ENCODE measurements around the gene NR3C1.

DNA sequence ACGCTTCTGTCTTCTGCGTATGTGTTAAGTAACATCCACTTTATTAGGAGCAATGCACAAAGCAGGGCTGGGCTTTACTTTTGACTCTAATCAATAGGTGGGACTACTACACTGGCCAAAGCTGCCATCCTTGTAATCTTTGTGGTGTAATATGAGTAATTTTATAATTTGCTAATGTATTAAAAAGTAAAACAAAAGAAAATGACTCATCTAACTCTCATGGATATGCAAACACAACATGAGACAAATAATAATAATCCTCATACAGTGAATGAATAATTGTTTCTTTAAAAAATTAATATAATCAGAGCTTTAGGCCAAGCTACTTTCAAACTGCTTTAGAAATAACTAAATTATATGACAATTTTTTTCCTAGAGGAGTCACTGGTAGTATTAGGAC is 90.7 kb downstream of the NR3C1 start:
- no peak for TF ChIP-seq EZH2 (IDR thresholded peaks at IDR 0.05; ENCODE audit: low read length)
- TF ChIP-seq, protein P1, sequence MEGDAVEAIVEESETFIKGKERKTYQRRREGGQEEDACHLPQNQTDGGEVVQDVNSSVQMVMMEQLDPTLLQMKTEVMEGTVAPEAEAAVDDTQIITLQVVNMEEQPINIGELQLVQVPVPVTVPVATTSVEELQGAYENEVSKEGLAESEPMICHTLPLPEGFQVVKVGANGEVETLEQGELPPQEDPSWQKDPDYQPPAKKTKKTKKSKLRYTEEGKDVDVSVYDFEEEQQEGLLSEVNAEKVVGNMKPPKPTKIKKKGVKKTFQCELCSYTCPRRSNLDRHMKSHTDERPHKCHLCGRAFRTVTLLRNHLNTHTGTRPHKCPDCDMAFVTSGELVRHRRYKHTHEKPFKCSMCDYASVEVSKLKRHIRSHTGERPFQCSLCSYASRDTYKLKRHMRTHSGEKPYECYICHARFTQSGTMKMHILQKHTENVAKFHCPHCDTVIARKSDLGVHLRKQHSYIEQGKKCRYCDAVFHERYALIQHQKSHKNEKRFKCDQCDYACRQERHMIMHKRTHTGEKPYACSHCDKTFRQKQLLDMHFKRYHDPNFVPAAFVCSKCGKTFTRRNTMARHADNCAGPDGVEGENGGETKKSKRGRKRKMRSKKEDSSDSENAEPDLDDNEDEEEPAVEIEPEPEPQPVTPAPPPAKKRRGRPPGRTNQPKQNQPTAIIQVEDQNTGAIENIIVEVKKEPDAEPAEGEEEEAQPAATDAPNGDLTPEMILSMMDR (optimal IDR thresholded peaks at IDR 0.05 in 1 of 3, IDR thresholded peaks at IDR 0.05 in 1 of 3, conservative IDR thresholded peaks at IDR 0.05 in 1 of 3; ENCODE audit: extremely low read depth in 1 of 3, insufficient read depth in 2 of 3, low read length in 3 of 3), result no peak

Measured in keratinocyte (primary cell).